ENCODE measurements around the gene RBM26. TPM values are rescaled to one million over a fixed set of nuclear protein-coding genes. Genes with fewer than 3 reads are reported as not detected.

The RBM26 gene
- total RNA-seq, 1 donor from 2014 or later = 44.0 TPM

DNA sequence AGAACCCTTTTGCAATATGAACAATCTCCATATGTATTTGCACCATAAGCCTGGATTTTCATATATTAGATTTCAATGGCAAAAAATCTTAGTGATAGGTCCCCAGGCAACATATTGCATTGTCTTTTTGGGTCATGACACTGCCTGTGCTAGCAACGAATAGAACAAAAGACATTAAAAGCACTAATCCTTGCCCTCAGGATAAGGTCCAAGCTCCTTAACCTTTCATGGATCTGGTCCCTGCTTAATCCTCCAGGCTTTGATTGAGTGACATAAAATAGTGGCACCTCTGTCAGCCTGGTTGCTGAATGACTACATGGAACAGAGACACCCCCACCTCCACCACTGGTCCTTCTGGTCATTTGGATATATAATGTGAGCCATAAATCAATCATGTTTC, 134.4 kb downstream of the RBM26 start:
- no peaks in the 10 kb centered on the region for H3K9me3 ChIP-seq
- TF ChIP-seq, protein P1, sequence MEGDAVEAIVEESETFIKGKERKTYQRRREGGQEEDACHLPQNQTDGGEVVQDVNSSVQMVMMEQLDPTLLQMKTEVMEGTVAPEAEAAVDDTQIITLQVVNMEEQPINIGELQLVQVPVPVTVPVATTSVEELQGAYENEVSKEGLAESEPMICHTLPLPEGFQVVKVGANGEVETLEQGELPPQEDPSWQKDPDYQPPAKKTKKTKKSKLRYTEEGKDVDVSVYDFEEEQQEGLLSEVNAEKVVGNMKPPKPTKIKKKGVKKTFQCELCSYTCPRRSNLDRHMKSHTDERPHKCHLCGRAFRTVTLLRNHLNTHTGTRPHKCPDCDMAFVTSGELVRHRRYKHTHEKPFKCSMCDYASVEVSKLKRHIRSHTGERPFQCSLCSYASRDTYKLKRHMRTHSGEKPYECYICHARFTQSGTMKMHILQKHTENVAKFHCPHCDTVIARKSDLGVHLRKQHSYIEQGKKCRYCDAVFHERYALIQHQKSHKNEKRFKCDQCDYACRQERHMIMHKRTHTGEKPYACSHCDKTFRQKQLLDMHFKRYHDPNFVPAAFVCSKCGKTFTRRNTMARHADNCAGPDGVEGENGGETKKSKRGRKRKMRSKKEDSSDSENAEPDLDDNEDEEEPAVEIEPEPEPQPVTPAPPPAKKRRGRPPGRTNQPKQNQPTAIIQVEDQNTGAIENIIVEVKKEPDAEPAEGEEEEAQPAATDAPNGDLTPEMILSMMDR (IDR thresholded peaks at IDR 0.05) = no peak
- no peak overlapping the region for H3K4me3 ChIP-seq
- DNase-seq = no peak
- ATAC-seq = no peak
- H3K4me1 ChIP-seq = peaks cover 3% of the 10 kb centered on the region
- H3K27ac ChIP-seq = no peak overlapping the region
- intact Hi-C loops (cut with DNase I) = no loop called here
- no peaks in the 10 kb centered on the region for H3K27me3 ChIP-seq (ENCODE audit: low read depth)
- no peaks in the 10 kb centered on the region for H3K36me3 ChIP-seq

DNA sequence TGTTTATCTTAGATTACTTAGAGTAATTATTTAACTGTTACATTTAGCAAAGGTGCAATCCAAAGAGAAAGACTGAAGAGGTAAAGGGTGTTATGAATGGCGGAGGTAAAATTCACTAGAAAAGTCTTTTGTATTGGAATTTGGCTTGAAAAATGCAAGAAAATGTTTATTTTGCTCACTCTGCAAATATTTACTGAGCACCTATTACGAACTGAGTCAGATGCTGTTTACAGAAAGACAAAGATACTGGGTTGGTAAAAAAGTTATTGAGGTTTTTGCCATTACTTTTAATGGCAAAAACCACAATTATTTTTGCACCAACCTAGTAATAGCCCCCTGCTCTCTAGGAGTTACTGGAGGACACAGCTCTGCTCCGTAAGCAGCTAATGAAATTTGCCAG, 135.2 kb downstream of the RBM26 start:
- ATAC-seq = no peak

More for the DNA sequence above, 135.2 kb downstream of the RBM26 start:
- TF ChIP-seq, protein P1 (IDR thresholded peaks at IDR 0.05) = no peak
- no peak for DNase-seq
- Histone ChIP-seq H3K36me3 (no peaks in the 10 kb centered on the region), H3K27ac (no peak overlapping the region), H3K4me1 (peaks cover 3% of the 10 kb centered on the region), H3K9me3 (no peaks in the 10 kb centered on the region), H3K27me3 (ENCODE audit: low read depth) (no peaks in the 10 kb centered on the region), H3K4me3 (no peak overlapping the region)
- intact Hi-C loops (cut with DNase I) = no loop called here

Other genes with a start within 250 kb of the RBM26 start
- 30.0 TPM for gene NDFIP2, start 74.9 kb upstream of the RBM26 start, total RNA-seq